K562 (cell line): ENCODE data around the gene SNUPN. TPM values are rescaled to one million over a fixed set of nuclear protein-coding genes. Genes with fewer than 3 reads are reported as not detected.

Experiments
- CBFB ChIP-seq: sonication (generic); formaldehyde crosslinking; IDR thresholded peaks from 2 replicates; pipeline ENCODE4 v1.4.0; 2020; ENCODE audit warnings: mild to moderate bottlenecking, missing genetic modification reagents
- E2F3 ChIP-seq: fragments of 250-450 bp; sonication (Bioruptor Pico); IDR thresholded peaks from 2 replicates; pipeline ENCODE4 v1.4.0; 2020; ENCODE audit warnings: mild to moderate bottlenecking
- ETV5 ChIP-seq: sonication (generic); formaldehyde crosslinking; IDR thresholded peaks from 2 replicates; pipeline ENCODE4 v1.4.0; 2020; ENCODE audit warnings: low read depth, mild to moderate bottlenecking, missing genetic modification reagents
- FOXJ2 ChIP-seq: fragments of 200-800 bp; sonication (Bioruptor generic); IDR thresholded peaks from 2 replicates; pipeline ENCODE4 v1.6.1; 2016; ENCODE audit warnings: missing genetic modification characterization, missing compliant biosample characterization
- KAT7 ChIP-seq: sonication (generic); formaldehyde crosslinking; IDR thresholded peaks from 2 replicates; pipeline ENCODE4 v1.8.0; 2022; ENCODE audit warnings: missing genetic modification reagents, mild to moderate bottlenecking, borderline replicate concordance
- SNRNP70 ChIP-seq: fragments of 200-400 bp; formaldehyde crosslinking; optimal IDR thresholded peaks from 2 replicates; pipeline ENCODE3; 2017; ENCODE audit warnings: low read depth, low read length
- SP1 ChIP-seq: sonication (generic); formaldehyde crosslinking; IDR thresholded peaks from 2 replicates; pipeline ENCODE4 v1.8.1; 2022; ENCODE audit warnings: mild to moderate bottlenecking, missing genetic modification reagents
- ZC3H8 ChIP-seq: fragments of 450-650 bp; IDR thresholded peaks from 2 replicates; pipeline ENCODE4 v1.6.1; 2017
- polyA plus RNA-seq, 8 experiments: library from polyadenylated mRNA; depleted of rRNA in 4 of 8; stranded (reverse) in 5 of 8; unstranded in 3 of 8; fragments of >200 nt; fragmentation: Nextera tagmentation in 2 of 8; fragmentation: Illumina TruSeq in 1 of 8; extraction: Ambion mirVana in 2 of 8; extraction: Trizol in 1 of 8; gene quantifications; 2 replicates each; pipeline versions ENCODE4 v1.2.1 to v1.2.3, GENCODE V29; 2011 to 2014; ENCODE audit warnings: inconsistent platforms in 1 of 8, missing spikeins in 1 of 8
- total RNA-seq, 7 experiments: library from RNA; depleted of rRNA in 6 of 7; stranded (reverse); fragments of >200 nt in 6 of 7; fragmentation: Illumina TruSeq in 2 of 7; extraction: Trizol in 2 of 7; gene quantifications; 2 replicates each; pipeline versions ENCODE4 v1.2.1 to v1.2.3, GENCODE V29; 2011 to 2021; ENCODE audit warnings: low replicate concordance in 1 of 7
- TF ChIP-seq, protein P1 (sequence below), 2 experiments: fragments of 450-650 bp in 1 of 2; sonication (generic) in 1 of 2; formaldehyde crosslinking in 1 of 2; IDR thresholded peaks; 2 replicates each; pipeline versions ENCODE4 v1.7.1 to v1.9.0; 2016 to 2022; ENCODE audit warnings: inconsistent platforms in 1 of 2, mild to moderate bottlenecking in 1 of 2, missing genetic modification reagents in 1 of 2
- TF ChIP-seq, protein P2 (sequence below): fragments of 450-650 bp; IDR thresholded peaks from 2 replicates; pipeline ENCODE4 v1.6.1; 2016; ENCODE audit warnings: borderline replicate concordance

SNUPN gene
- total and polyA plus RNA-seq, 9 of the 15 experiments (the other 6 are each of a cell fraction or from before 2014, with no cell fraction given), result 32.2 to 78.3 (median 40.0) TPM

DNA sequence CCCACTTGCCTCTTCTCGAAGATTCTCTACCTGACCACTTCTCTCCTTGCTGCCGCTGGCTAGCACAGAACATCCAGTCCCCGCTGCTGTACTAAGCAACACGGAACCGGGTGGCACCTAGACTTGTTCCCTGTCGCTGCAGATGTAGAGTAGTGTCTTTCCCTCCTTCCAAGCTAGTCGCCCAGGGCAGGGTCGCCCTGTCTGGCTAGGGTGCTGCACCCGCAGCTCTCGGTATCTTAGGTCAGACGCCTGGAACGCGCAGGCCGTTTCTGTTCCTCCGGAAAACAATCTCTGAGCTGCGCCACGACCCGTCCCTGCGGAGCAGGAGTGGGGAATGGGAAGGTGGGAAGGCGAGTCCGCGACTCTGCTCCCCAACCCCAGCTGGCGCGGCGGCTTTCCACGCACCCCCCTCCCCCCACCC, 21.4 kb upstream of the SNUPN start (continued):
- TF ChIP-seq ZC3H8 (no peak), SNRNP70 (no peak), SP1 (CRISPR knock-in tag) (peak; percentile 32), FOXJ2 (no peak), E2F3 (0 out of 2 replicates have a peak, but pooled peaks have one; percentile 39), ETV5 (CRISPR knock-in tag) (peak; percentile 36; the same call in 1 of the 2 replicates), KAT7 (0 out of 2 replicates have a peak, but pooled peaks have one; percentile 69), CBFB (CRISPR knock-in tag) (peak; percentile 66; the same call in 1 of the 2 replicates)
- TF ChIP-seq, protein P1, sequence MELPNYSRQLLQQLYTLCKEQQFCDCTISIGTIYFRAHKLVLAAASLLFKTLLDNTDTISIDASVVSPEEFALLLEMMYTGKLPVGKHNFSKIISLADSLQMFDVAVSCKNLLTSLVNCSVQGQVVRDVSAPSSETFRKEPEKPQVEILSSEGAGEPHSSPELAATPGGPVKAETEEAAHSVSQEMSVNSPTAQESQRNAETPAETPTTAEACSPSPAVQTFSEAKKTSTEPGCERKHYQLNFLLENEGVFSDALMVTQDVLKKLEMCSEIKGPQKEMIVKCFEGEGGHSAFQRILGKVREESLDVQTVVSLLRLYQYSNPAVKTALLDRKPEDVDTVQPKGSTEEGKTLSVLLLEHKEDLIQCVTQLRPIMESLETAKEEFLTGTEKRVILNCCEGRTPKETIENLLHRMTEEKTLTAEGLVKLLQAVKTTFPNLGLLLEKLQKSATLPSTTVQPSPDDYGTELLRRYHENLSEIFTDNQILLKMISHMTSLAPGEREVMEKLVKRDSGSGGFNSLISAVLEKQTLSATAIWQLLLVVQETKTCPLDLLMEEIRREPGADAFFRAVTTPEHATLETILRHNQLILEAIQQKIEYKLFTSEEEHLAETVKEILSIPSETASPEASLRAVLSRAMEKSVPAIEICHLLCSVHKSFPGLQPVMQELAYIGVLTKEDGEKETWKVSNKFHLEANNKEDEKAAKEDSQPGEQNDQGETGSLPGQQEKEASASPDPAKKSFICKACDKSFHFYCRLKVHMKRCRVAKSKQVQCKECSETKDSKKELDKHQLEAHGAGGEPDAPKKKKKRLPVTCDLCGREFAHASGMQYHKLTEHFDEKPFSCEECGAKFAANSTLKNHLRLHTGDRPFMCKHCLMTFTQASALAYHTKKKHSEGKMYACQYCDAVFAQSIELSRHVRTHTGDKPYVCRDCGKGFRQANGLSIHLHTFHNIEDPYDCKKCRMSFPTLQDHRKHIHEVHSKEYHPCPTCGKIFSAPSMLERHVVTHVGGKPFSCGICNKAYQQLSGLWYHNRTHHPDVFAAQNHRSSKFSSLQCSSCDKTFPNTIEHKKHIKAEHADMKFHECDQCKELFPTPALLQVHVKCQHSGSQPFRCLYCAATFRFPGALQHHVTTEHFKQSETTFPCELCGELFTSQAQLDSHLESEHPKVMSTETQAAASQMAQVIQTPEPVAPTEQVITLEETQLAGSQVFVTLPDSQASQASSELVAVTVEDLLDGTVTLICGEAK (IDR thresholded peaks at IDR 0.05), result no peak
- TF ChIP-seq, protein P1 (CRISPR knock-in tag; IDR thresholded peaks at IDR 0.05), result no peak
- TF ChIP-seq, protein P2, sequence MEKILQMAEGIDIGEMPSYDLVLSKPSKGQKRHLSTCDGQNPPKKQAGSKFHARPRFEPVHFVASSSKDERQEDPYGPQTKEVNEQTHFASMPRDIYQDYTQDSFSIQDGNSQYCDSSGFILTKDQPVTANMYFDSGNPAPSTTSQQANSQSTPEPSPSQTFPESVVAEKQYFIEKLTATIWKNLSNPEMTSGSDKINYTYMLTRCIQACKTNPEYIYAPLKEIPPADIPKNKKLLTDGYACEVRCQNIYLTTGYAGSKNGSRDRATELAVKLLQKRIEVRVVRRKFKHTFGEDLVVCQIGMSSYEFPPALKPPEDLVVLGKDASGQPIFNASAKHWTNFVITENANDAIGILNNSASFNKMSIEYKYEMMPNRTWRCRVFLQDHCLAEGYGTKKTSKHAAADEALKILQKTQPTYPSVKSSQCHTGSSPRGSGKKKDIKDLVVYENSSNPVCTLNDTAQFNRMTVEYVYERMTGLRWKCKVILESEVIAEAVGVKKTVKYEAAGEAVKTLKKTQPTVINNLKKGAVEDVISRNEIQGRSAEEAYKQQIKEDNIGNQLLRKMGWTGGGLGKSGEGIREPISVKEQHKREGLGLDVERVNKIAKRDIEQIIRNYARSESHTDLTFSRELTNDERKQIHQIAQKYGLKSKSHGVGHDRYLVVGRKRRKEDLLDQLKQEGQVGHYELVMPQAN, result 0 out of 2 replicates have a peak, but pooled peaks have one; percentile 12
